HCT116 (cell line): ENCODE data around the gene HECW1. TPM values are rescaled to one million over a fixed set of nuclear protein-coding genes. Genes with fewer than 3 reads are reported as not detected.

Experiments
- ATAC-seq: fragments of 200-7000 bp; cut with Tn5 transposase; 2 replicates; pipeline ENCODE4 v1.9.1; 2020; ENCODE audit warnings: mild to moderate bottlenecking, moderate library complexity
- BruUV-seq: library from RNA; stranded (reverse); fragments of 400-500 nt; replicated peaks from 2 replicates; lab custom pipeline; 2021; lab: Mats Ljungman, UMichigan
- CTCF ChIA-PET: fragments of 300-600 bp; sonication (Branson Sonifier 250); formaldehyde crosslinking; loops from one replicate; lab custom pipeline; 2021; ENCODE audit warnings: antibody characterized with exemption; lab: Charles Lee
- POLR2A ChIA-PET: fragments of 300-600, 350-600 bp; sonication (Branson Sonifier 250); formaldehyde crosslinking; loops from one replicate; lab custom pipeline; 2021; ENCODE audit warnings: antibody characterized with exemption; lab: Charles Lee
- RAD21 ChIA-PET, 2 experiments: fragments of 300-600 bp; sonication (Branson Sonifier 250); formaldehyde crosslinking; loops; one replicate each; lab custom pipeline; 2023; ENCODE audit warnings: low total read pairs in 2 of 2; ENCODE audit not compliant: uncharacterized antibody in 2 of 2, unreplicated experiment in 2 of 2, low non-redundant PET in 1 of 2; lab: Charles Lee
- DNase-seq: peaks from one replicate; pipeline ENCODE4 v3.0.0-alpha.2; 2010; ENCODE audit warnings: low read depth, low spot score
- H2AFZ ChIP-seq: fragments of 200-600 bp; shearing (Covaris generic), sonication (generic); 2 replicates; pipeline ENCODE4 v1.6.1; 2017; ENCODE audit warnings: low read depth, mixed run types, mixed read lengths, antibody characterized with exemption, low read length; ENCODE audit not compliant: poor library complexity, severe bottlenecking
- H3K27ac ChIP-seq: 2 replicates; pipeline ENCODE4 v1.5.1; 2012; ENCODE audit warnings: low read depth, low read length
- H3K27me3 ChIP-seq: fragments of 200-600 bp; sonication (generic); 2 replicates; pipeline ENCODE4 v1.6.1; 2016; ENCODE audit warnings: mixed run types, low read length, mixed read lengths; ENCODE audit not compliant: insufficient read depth
- H3K36me3 ChIP-seq, 2 experiments: fragments of 200-500 bp in 1 of 2; fragments of 200-600 bp in 1 of 2; sonication (Bioruptor generic) in 1 of 2; sonication (generic) in 1 of 2; 2 replicates each; pipeline versions ENCODE4 v1.5.1 to v1.6.1; 2014 to 2016; ENCODE audit warnings: low read length in 2 of 2, inconsistent platforms in 1 of 2, mixed read lengths in 1 of 2, mixed run types in 1 of 2; ENCODE audit not compliant: insufficient read depth in 2 of 2, control insufficient read depth in 1 of 2
- H3K4me1 ChIP-seq, 2 experiments: fragments of 200-600 bp in 1 of 2; sonication (generic) in 1 of 2; 2 replicates each; pipeline versions ENCODE4 v1.5.1 to v1.6.1; 2012 to 2017; ENCODE audit warnings: low read length in 2 of 2, inconsistent platforms in 1 of 2, mild to moderate bottlenecking in 1 of 2, mixed read lengths in 1 of 2, mixed run types in 1 of 2, moderate library complexity in 1 of 2; ENCODE audit not compliant: insufficient read depth in 2 of 2, control insufficient read depth in 1 of 2
- H3K4me2 ChIP-seq: fragments of 200-600 bp; sonication (generic); 2 replicates; pipeline ENCODE4 v1.6.1; 2017; ENCODE audit warnings: mixed run types, low read length, mixed read lengths
- H3K4me3 ChIP-seq, 2 experiments: fragments of 200-600 bp in 1 of 2; sonication (generic) in 1 of 2; replicated peaks in 1 of 2; 2 replicates each; pipeline ENCODE4 v1.5.1; 2011 to 2016; ENCODE audit warnings: low read length in 2 of 2, control low read depth in 1 of 2, low read depth in 1 of 2, mild to moderate bottlenecking in 1 of 2, mixed read lengths in 1 of 2, mixed run types in 1 of 2
- H3K79me2 ChIP-seq: fragments of 200-600 bp; sonication (generic); 2 replicates; pipeline ENCODE4 v1.6.1; 2017; ENCODE audit warnings: mild to moderate bottlenecking, mixed run types, low read length, moderate library complexity, mixed read lengths; ENCODE audit not compliant: insufficient read depth
- H3K9ac ChIP-seq: fragments of 200-600 bp; sonication (generic); 2 replicates; pipeline ENCODE4 v1.6.1; 2016; ENCODE audit warnings: low read length, mixed read lengths
- H3K9me2 ChIP-seq: fragments of 200-600 bp; sonication (generic), shearing (Covaris generic); 2 replicates; pipeline ENCODE4 v1.6.1; 2017; ENCODE audit warnings: mixed run types, mild to moderate bottlenecking, moderate library complexity; ENCODE audit not compliant: insufficient read depth
- H3K9me3 ChIP-seq, 2 experiments: fragments of 200-500 bp in 1 of 2; fragments of 200-600 bp in 1 of 2; sonication (Bioruptor generic) in 1 of 2; sonication (generic) in 1 of 2; 2 replicates each; pipeline ENCODE4 v1.6.1; 2014 to 2017; ENCODE audit warnings: low read length in 2 of 2, mixed read lengths in 2 of 2, inconsistent platforms in 1 of 2, low read depth in 1 of 2, mild to moderate bottlenecking in 1 of 2, mixed run types in 1 of 2, moderate library complexity in 1 of 2; ENCODE audit not compliant: control insufficient read depth in 1 of 2, insufficient read depth in 1 of 2
- H4K20me1 ChIP-seq: fragments of 200-600 bp; sonication (generic), shearing (Covaris generic); 2 replicates; pipeline ENCODE4 v1.6.1; 2017; ENCODE audit warnings: mixed run types, mild to moderate bottlenecking, moderate library complexity; ENCODE audit not compliant: insufficient read depth
- ATF3 ChIP-seq: IDR thresholded peaks from 2 replicates; pipeline ENCODE4 v1.6.1; 2012
- CEBPB ChIP-seq: IDR thresholded peaks from 2 replicates; pipeline ENCODE4 v1.6.1; 2012; ENCODE audit warnings: low read depth
- EGR1 ChIP-seq: IDR thresholded peaks from 2 replicates; pipeline ENCODE4 v1.6.1; 2012; ENCODE audit warnings: low read depth
- EZH2phosphoT487 ChIP-seq: fragments of 200-600 bp; IDR thresholded peaks from 2 replicates; pipeline ENCODE4 v1.6.1; 2018; ENCODE audit warnings: antibody characterized with exemption, borderline replicate concordance
- FOSL1 ChIP-seq: IDR thresholded peaks from 2 replicates; pipeline ENCODE4 v1.6.1; 2012; ENCODE audit warnings: low read depth
- JUND ChIP-seq: IDR thresholded peaks from 2 replicates; pipeline ENCODE4 v1.6.1; 2012
- POLR2A ChIP-seq: IDR thresholded peaks from 2 replicates; pipeline ENCODE4 v1.7.0; 2011; ENCODE audit warnings: borderline replicate concordance; ENCODE audit not compliant: insufficient read depth, insufficient read length; ENCODE audit errors: extremely low read depth
- POLR2AphosphoS5 ChIP-seq: IDR thresholded peaks from 2 replicates; pipeline ENCODE4 v1.6.1; 2011; ENCODE audit warnings: mild to moderate bottlenecking, low read depth, low read length, moderate library complexity
- RAD21 ChIP-seq: IDR thresholded peaks from 2 replicates; pipeline ENCODE4 v1.6.1; 2012; ENCODE audit warnings: low read depth, mild to moderate bottlenecking
- REST ChIP-seq: IDR thresholded peaks from 2 replicates; pipeline ENCODE4 v1.6.1; 2012; ENCODE audit warnings: low read depth
- SIN3A ChIP-seq: IDR thresholded peaks from 2 replicates; pipeline ENCODE4 v1.6.1; 2012; ENCODE audit warnings: low read depth
- SP1 ChIP-seq: IDR thresholded peaks from 2 replicates; pipeline ENCODE4 v1.6.1; 2012; ENCODE audit warnings: low read depth
- YY1 ChIP-seq: IDR thresholded peaks from 2 replicates; pipeline ENCODE4 v1.6.1; 2011; ENCODE audit warnings: low read length, low read depth, moderate library complexity, mild to moderate bottlenecking; ENCODE audit not compliant: insufficient replicate concordance; ENCODE audit errors: extremely low read depth
- ZFX ChIP-seq: fragments of 450-650 bp; IDR thresholded peaks from 2 replicates; pipeline ENCODE4 v1.6.1; 2017
- intact Hi-C: fragments of 100-400 bp; cut with micrococcal nuclease; formaldehyde crosslinking; loops from 2 replicates; pipeline ENCODE4 v1.10.0; 2022
- total RNA-seq: library from RNA; stranded (reverse); gene quantifications from one replicate; pipeline ENCODE4 v1.2.1, GENCODE V29; 2021; ENCODE audit not compliant: unreplicated experiment
- TF ChIP-seq, protein P1 (sequence below): IDR thresholded peaks from 2 replicates; pipeline ENCODE4 v1.6.1; 2011; ENCODE audit warnings: mild to moderate bottlenecking, low read length, moderate library complexity; ENCODE audit not compliant: insufficient replicate concordance; ENCODE audit errors: extremely low read depth
- TF ChIP-seq, protein P2 (sequence below), 3 experiments: fragments of 200-600 bp in 1 of 3; sonication (generic) in 1 of 3; IDR thresholded peaks in 2 of 3; conservative IDR thresholded peaks in 1 of 3; 2 replicates each; pipeline ENCODE4 v1.5.1; 2012 to 2017; ENCODE audit warnings: low read depth in 2 of 3, low read length in 2 of 3, antibody characterized with exemption in 1 of 3, borderline replicate concordance in 1 of 3, control low read depth in 1 of 3, mild to moderate bottlenecking in 1 of 3, mixed read lengths in 1 of 3, mixed run types in 1 of 3, moderate library complexity in 1 of 3; ENCODE audit not compliant: insufficient read depth in 1 of 3
- TF ChIP-seq, protein P3 (sequence below): IDR thresholded peaks from 2 replicates; pipeline ENCODE4 v1.6.1; 2012

Gene HECW1
- total RNA-seq, 1 experiment from 2014 or later = 5.6 TPM

GRCh38 chr7:43138710-43139109 lies 26.3 kb downstream of the HECW1 start:
- Histone ChIP-seq H3K27ac (no peak overlapping the region), H4K20me1 (no peaks in the 10 kb centered on the region), H3K4me1 (peaks cover 21 to 34% of the 10 kb centered on the region in 2 experiments), H3K36me3 (no peaks in the 10 kb centered on the region), H3K27me3 (no peaks in the 10 kb centered on the region), H3K79me2 (no peaks in the 10 kb centered on the region), H3K9me3 (no peaks in the 10 kb centered on the region), H3K4me2 (no peak overlapping the region), H3K4me3 (no peak overlapping the region), H2AFZ (no peak overlapping the region), H3K9ac (no peak overlapping the region), H3K9me2 (no peaks in the 10 kb centered on the region)
- TF ChIP-seq, protein P1, sequence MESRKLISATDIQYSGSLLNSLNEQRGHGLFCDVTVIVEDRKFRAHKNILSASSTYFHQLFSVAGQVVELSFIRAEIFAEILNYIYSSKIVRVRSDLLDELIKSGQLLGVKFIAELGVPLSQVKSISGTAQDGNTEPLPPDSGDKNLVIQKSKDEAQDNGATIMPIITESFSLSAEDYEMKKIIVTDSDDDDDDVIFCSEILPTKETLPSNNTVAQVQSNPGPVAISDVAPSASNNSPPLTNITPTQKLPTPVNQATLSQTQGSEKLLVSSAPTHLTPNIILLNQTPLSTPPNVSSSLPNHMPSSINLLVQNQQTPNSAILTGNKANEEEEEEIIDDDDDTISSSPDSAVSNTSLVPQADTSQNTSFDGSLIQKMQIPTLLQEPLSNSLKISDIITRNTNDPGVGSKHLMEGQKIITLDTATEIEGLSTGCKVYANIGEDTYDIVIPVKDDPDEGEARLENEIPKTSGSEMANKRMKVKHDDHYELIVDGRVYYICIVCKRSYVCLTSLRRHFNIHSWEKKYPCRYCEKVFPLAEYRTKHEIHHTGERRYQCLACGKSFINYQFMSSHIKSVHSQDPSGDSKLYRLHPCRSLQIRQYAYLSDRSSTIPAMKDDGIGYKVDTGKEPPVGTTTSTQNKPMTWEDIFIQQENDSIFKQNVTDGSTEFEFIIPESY = no peak
- TF ChIP-seq SP1 = no peak
- no peak for TF ChIP-seq RAD21
- TF ChIP-seq CEBPB = no peak
- no peak for TF ChIP-seq POLR2AphosphoS5
- no peak for TF ChIP-seq JUND
- TF ChIP-seq ZFX = no peak
- TF ChIP-seq, protein P2, sequence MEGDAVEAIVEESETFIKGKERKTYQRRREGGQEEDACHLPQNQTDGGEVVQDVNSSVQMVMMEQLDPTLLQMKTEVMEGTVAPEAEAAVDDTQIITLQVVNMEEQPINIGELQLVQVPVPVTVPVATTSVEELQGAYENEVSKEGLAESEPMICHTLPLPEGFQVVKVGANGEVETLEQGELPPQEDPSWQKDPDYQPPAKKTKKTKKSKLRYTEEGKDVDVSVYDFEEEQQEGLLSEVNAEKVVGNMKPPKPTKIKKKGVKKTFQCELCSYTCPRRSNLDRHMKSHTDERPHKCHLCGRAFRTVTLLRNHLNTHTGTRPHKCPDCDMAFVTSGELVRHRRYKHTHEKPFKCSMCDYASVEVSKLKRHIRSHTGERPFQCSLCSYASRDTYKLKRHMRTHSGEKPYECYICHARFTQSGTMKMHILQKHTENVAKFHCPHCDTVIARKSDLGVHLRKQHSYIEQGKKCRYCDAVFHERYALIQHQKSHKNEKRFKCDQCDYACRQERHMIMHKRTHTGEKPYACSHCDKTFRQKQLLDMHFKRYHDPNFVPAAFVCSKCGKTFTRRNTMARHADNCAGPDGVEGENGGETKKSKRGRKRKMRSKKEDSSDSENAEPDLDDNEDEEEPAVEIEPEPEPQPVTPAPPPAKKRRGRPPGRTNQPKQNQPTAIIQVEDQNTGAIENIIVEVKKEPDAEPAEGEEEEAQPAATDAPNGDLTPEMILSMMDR (IDR thresholded peaks at IDR 0.05 in 2 of 3, conservative IDR thresholded peaks at IDR 0.05 in 1 of 3; ENCODE audit: borderline replicate concordance in 1 of 3, insufficient read depth in 1 of 3, low read depth in 2 of 3, low read length in 2 of 3) = no peak
- TF ChIP-seq, protein P3, sequence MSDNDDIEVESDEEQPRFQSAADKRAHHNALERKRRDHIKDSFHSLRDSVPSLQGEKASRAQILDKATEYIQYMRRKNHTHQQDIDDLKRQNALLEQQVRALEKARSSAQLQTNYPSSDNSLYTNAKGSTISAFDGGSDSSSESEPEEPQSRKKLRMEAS = no peak
- no peak for TF ChIP-seq ATF3
- no peak for TF ChIP-seq EZH2phosphoT487
- TF ChIP-seq FOSL1 = no peak
- TF ChIP-seq REST = no peak
- TF ChIP-seq YY1 = no peak
- no peak for TF ChIP-seq POLR2A
- TF ChIP-seq EGR1 = no peak
- no peak for TF ChIP-seq SIN3A
- POLR2A ChIA-PET = no interaction called here
- ATAC-seq (no peak), DNase-seq (no peak)
- RAD21 ChIA-PET = no interaction called here
- CTCF ChIA-PET = no interaction called here
- no TSS peak for BruUV-seq
- intact Hi-C loops = no loop called here
